Left hindlimb (tissue), 1 donor: ENCODE results near the gene FZD8.
A peak's percentile ranks its signal among the peaks of the same experiment; 100 is the strongest.
"Not testable (repeated sequence)": the region's sequence is repeated elsewhere in the genome, so short reads cannot be mapped to it uniquely, and the experiment has no call there.

Experiments
- DNase-seq: peaks from one replicate; pipeline ENCODE4 v3.0.0-alpha.2; 2018

FZD8 gene, protein sequence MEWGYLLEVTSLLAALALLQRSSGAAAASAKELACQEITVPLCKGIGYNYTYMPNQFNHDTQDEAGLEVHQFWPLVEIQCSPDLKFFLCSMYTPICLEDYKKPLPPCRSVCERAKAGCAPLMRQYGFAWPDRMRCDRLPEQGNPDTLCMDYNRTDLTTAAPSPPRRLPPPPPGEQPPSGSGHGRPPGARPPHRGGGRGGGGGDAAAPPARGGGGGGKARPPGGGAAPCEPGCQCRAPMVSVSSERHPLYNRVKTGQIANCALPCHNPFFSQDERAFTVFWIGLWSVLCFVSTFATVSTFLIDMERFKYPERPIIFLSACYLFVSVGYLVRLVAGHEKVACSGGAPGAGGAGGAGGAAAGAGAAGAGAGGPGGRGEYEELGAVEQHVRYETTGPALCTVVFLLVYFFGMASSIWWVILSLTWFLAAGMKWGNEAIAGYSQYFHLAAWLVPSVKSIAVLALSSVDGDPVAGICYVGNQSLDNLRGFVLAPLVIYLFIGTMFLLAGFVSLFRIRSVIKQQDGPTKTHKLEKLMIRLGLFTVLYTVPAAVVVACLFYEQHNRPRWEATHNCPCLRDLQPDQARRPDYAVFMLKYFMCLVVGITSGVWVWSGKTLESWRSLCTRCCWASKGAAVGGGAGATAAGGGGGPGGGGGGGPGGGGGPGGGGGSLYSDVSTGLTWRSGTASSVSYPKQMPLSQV

DNA sequence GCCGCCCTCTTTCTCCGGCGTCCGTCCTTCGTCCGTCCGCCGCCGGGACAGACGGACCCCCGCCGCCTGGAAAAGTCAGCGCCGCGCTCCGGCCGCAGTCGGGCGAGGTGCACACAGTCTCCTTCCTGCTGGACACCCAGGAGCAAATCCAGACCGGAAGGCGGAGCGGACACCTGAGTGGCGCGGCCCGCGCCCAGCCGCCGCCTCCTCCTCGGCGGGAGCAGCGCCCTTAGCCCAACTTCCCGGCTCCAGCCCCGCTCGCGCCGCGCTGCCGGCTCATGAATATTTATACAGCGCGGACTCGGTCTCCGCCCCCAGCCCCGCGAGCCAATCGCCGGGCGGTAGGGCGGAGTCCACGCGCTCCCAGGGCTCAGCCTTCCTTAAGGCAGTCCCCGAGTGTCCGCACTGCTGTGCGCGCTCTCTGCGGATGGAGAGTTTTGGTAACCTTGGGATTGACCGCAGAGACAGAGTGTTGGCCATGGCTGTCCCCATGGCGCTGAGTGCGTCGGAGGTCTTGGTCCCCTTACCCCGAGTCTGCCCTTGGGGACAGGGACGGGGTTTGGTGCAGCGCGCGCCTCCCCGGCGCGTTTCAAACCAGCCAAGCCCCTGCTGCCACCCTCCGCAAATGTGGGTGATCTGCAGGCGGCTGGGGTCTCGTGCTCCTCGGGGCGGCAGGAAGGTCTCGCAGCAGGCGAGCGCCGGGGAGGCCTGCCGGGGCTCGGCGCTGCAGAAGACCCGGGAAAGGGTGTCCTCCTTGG is at the start of gene FZD8:
TSS of gene FZD8 (minus strand) at position 262 of the 758 bp plus-strand sequence. CDS start 867 bp downstream, outside the sequence.
- DNase-seq, result peak; percentile 95

DNA sequence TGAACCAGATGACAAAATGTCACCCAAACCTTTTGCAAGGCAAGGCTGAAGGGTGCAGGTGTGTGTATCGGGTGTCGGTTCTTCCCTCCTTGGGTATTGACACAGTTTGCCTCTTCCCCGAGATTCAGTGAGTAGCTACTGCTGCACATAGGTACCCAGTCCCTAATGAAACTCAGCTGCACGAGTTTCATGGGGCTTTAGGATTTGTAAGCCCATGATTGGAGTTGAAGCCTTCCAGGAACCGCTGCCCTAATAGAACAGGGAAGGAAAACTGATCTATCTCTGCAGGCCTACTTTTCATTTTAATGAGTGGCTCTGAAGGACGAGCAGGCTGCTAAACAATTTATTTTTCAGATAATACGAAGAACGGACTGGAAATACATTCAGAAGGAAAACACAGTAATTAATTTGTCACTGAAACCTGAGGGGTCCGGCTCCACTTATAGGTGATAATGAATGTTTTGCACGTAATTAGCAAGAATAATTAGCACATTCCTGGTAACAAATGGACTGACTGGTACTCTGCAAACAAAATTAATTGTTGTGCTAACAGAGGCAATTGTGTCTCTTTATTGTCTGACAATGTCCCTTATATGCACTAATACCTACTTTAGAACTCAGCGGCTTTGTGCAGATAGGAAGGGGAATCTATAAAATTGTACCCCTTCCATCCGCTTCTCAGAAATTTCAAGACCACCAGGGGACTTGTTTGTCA is 49.6 kb upstream of the FZD8 start:
- no peak for DNase-seq

DNA sequence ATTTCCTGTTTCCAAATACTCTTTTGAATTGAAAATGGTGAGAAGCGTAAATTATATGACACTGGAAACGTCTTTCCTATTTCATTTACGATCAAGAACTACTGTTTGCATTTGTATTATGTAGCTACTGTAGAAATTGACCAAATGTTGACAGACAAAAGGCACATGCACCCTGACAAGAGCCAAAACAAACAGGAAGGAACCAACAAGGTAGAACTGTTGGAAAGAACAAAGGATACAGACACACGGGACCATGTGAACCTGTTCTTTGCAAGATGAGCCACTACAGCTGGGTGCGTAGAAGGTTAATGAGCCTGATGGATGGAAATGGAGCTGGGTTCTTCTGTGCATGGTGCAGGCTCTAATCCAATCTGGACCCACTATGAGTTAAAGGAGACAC is 48.4 kb upstream of the FZD8 start:
- DNase-seq, result no peak

DNA sequence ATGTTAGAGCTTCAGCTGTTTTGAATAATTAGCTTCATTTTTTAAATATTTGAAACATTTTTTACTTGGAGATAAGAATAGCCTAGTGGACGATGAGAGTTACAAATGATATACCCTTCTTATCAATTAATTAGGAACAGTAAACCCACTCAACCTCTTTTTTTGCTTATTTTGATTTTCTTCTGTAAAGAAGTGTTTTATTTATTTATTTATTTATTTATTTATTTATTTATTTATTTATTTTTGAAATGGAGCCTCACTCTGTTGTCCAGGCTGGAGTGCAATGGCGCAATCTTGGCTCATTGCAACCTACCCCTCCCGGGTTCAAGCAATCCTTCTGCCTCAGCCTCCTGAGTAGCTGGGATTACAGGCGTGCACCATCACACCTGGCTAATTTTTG is 43.8 kb upstream of the FZD8 start:
- not testable (repeated sequence) for DNase-seq

DNA sequence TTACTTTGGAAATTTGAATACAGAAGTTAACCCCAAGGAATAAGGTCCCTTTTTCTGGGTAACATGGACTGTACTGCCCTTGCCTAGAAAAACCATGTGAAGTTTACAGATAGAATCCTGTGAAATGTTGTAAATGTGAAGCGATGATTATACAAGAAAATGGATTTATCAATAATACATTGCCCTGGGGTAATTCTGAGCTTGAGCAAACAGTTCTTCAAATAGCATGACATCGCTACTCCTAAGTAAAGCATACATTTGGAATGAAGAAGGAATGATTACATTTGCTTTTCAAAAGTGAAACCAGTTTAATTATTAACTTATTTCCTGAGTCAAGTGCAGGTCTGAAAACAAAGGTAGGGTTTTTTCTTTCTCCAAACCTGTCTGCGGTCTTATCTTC is 43.3 kb upstream of the FZD8 start:
- DNase-seq, result no peak

DNA sequence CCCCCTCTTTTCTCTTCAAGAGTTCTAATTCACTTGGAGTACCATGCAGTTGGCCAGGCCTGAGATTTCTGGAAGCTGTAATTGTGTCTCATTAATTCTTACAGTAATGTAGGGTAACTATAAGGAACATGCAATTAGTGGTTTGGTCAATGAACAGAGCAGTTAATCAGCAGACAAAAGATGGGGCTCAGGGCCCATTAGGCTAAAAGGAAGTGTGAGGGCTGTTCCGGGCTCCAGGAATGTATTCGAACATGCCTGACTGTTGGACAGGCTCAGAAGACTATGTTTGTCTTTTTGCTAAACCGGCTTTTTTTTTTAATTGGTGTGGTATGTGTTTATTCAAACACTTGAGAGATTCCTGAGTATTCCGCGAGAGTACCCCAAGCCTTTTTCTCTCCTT is 42.5 kb upstream of the FZD8 start:
- DNase-seq, result no peak

DNA sequence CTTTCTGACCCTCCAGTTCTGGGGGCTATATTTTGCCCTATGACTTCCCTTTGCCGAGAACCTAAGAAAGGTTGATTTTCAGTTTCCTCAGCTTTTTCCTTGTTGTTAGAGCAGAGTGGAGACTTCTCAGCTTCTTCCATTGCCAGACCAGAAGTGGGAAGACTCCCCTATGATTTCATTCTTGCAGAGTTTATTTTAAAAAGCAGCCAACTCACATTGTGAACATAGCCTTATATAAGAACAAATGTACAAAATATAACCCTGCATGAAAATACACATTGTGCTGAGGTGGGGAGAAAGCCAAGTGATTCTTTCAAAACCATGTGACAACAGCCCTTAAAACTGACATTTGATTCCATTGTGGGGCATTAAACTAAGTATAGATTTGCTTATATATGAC is 33.8 kb upstream of the FZD8 start:
- DNase-seq, result no peak

DNA sequence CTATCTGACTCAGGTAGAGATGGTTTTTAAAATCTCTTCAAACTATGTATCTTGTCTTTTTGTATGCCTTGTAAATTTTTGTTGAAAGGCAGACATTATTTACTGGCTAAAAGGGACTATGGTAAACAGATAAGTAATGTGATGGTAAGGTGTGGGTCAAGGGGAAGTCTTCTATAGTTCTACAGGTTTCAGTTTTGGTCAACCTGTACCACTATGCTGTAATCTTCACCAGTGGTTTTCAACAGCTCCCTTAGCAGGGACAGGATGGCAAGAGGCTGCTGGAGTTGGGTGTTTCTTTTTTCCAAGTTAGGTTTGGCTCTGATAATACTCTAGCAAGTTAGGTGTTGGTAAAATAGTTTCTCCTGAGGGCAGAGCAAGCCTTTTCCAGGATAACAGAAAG is 32.7 kb upstream of the FZD8 start:
- no peak for DNase-seq

DNA sequence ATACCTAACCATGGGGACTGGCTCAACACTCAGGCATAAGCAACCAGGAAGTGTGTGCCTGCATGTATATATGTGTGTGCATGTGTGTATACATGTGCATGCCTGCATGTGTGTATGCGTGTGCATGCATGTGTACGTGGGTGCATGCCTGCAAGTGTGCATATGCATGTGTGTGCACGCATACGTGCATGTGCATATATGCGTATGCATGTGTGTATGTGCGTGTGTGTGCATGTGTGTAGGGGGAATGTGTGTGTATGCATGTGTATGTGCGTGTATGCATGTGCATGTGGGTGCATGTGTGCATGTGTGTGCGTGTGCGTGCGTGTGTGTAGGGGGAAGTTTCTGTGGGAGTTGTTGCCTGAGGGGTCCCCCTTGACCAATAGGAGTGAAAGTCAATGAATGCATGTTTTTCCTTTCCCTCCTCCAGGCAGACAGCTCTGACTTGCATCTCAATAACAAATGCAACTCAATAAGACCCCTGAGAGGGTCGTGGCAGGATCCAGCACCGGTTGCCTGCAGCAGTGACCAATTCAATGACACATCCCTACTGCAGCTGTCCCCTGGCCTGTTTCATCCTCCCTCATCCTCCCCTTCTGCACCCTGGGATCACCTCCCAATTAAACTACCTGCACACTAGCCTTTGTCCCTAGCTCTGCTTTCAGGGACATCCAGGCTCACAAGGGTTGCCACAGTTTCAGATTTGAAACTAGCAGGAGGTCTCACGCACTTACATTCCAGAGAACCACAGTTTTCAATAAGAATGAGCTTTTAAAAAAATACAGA is 27.0 kb upstream of the FZD8 start:
- no peak for DNase-seq

DNA sequence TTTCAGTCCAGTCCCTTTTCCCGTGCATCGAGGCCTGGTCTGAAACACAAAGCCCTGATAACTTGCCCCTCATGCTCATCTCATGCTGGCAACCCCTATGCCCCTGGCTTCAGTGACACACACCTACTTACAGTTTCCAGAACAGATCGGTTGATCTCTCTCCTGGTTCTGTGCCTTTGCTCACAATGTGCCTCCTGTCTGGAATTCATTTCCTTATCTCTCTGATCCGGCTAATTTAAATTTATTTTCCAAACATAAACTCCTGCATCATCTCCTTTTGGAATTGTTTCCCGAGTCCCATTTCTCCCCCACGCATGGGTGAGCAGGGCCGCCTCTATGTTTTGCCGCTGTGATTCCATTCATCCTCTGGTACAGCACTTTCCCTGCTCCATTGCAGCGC is 25.9 kb upstream of the FZD8 start:
- no peak for DNase-seq

DNA sequence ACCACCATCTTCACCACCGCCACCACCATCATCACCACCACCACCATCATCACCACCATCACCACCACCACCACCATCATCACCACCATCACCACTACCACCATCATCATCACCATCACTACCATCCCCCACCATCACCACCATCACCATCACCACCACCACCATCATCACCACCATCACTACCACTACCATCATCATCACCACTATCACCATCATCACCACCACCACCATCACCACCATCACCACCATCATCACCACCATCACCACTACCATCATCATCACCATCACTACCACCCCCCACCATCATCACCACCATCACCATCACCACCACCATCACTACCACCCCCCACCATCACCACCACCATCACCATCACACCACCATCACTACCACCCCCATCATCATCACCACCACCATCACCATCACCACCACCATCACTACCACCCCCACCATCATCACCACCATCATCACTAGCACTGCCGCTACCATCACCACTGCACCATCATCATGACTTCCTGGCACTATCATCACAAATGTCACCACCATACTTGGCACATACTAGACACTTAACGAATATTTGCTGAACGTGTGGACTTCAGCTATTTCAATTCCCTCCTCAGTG is 25.3 kb upstream of the FZD8 start:
- no peak for DNase-seq

DNA sequence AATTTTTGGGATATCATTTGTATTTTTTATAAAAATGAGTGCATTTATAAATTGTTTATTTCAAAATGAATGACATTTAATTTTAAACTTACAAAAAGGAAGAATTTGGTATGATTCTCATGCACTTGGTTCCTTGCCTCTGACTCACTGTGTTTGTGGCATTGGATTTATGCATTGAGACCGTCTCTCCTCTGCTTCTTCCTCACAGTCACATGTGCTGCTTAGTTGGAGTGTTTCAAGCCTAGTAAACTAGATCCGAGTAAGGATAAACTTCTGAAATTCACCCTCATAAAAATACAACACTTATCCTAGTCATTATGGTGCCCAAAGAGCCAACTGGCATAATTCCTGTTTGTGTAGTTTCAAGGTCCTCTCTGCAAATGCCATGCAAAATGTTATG is 19.1 kb upstream of the FZD8 start:
- no peak for DNase-seq

DNA sequence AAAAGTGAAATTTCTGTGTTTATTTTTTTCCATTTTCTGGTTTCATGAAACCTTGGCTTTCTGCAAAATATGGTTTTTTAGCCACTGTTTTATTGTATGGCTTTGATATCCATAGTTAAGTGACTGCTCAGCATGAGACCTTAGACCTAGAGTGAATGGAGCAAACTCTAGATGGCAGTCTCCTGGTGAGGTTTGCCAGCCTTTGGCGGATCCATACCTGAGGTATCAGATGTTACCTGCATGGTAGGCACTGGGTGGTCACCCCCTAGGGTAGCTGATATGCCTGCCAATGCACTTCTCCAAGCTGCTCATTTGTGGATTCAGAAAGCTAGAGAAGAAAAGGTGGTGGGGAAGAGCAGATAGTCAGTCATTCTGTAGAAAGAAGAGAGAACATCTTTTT is 17.4 kb upstream of the FZD8 start:
- no peak for DNase-seq

DNA sequence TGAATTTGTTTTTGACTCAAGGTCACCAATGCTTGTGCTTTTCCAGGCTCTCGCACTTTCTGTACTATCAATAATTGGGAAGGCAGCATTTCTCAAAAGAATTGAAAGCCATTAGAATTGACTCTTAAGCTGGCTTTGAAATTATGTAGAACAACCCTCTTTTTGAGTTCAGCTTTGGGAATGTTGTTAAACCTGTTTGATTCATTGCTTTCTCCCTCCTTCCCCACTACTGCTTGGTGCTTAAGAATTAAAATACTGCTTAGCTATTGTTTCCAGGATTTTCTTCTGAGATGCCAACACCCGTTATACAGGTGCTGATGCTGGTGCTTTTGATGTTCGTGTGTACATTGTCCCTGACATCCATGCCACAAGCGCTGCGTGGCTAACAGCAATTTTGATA is 15.5 kb upstream of the FZD8 start:
- DNase-seq, result no peak

DNA sequence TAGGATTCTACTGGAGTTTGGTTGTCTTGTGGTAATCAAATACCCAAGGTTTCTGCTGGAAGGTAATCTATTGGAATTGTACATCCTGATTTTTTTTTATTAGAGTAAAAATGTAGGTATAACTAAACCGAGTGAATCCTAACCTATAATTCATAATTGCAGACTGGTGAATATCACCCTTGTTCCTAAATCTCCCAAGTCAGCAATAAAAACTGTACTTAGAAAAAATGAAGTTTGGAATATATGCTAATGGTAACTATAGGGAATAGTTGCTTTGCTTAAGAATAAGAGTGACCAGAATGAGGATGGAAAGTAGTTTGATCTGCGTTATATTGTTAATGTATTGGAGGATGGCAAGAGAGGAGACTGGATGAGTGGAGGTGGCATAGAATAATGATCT is 10.7 kb upstream of the FZD8 start:
- no peak for DNase-seq

DNA sequence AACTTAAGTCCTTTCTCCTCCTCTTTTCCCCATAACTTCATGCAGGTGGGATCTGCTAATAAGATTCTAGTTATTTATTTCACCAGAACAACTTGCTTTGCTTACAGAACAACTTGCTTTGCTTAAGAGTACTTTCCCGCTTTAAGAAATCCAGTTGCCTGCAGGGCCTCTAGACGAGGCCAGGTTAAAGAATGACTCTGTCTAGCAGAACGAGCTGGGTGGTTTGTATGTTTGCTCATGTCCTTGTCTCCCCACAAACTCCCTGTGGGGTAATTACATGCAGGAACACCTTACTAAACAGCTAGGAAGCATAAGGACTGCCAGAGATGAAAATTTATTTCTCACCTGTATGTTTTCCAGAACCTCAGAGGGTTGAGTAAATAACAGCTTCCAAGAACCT is 8.8 kb upstream of the FZD8 start:
- no peak for DNase-seq

DNA sequence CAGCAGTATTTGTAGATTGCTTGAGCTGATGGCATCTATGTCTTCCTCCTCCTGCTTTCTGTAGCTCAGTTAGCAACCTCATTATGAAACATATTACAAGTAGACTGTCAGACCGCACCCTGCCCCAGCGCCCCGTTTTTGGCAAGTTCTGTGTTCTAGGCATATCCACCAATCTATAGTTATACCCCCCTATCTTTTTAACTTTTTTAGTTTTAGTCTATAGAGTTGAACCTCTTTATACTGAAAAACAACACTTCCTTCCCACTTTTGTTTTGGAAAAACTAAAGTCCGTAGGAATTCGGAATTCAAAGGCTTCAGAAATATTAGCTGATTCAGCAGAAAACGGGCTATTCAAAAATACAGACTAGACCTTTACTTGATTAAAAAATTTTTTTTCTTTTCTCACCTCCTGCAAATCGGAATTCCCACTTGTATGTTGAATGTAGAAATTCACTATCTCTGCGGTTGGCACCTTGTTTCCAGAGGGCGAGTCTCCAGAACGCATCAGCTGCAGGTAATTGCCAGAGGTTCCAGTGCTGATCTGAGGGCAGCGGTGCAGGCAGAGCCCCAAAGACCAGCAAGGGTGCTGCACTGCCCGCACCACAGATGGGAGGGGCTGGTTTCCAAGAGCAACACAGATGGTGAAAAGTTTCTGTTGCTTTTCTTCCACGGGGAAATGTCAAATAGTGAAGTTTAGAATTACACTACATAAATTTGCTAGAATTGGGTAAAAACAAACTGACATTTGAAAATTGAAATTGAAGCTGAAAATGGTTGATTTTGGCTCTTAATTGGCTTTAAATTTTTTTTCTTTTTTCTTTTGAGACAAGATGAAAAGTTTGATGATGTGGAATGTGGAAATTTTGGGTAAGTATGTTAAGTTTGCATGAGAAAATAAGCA is 2.2 kb upstream of the FZD8 start:
- DNase-seq, result peak; percentile 57

DNA sequence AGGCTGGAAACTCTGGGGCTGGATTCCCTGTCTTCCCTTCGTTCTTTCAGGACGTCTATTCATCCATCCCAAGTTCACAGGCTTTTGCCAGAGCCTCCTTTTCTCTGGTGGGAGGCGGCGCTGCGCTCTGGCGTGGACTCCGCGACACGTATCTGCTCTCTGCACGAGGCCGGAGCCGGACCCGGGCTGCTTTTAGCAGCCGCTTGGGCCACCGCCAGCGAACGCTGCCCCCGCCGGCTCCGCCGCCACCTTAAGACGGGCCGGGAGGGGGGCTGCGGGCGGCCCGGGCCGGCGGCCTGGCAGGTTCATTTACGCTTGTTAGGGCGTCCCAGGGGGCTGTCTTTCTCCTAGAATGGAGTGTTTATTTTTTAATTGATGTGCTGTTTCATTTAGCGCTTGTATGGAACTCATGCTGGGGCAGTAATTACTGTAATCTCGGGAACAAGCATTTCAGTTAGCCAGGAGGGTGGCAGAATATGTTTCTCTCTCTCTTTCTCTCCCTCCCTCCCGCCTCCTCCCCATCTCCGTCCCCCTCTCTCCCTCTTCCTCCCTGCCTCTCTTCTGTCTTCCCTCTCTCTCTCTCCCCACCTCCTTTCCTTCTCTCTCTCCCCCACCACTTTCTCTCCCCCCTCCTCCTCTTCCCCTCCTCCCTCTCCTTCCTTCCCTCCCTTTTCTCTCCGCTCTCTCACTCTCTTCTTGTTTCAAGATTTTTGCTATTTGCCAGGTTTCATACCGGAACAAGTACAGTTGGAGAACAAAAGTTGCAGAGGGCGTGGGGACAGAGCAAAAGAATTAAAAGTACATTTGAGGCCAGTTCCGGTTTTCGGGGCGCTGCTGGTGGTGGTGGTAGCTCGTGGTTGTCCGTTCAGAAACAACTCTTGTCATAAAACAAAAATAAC is 1.3 kb upstream of the FZD8 start:
- DNase-seq, result peak; percentile 92

DNA sequence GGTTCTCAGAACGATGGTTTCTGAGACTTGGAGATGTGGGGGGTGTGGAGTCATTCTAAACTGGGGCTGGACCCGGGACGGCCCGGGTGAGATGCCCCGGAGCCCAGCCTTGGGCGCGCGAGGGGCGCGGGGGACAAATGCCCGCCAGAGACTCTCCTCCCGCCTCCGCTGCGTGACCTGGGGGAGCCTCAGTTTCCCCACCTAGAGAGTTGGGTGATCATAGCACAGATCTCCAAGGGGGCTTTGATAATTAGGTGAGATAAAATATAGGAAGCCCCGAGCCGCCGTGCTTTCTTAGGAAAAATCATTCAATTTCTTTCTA is 658 bp upstream of the FZD8 start:
- DNase-seq, result no peak

DNA sequence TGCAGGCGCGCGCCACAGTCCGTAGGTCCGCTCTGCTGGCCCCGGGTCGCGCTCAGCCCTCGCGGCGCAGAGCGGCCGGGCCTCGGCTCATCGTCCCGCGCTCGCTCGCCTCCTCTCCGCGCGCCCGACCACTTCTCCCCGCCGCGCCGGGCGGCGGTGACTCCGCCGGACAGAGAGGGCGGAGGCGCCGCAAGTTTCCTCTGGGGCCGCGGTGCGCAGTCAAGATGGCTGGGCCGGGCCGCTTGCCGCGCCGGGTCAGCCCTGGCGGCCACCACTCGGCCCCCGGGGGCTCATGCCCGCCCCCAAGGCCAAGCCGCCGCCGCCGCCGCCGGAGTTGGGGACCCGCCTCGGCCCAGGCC is 441 bp downstream of the FZD8 start:
- peak; percentile 47 for DNase-seq
